Measurements from ENCODE around the gene CYSRT1. TPM values are rescaled to one million over a fixed set of nuclear protein-coding genes. Genes with fewer than 3 reads are reported as not detected.

CYSRT1 gene
- total and polyA plus RNA-seq, 8 donors: 0.22 to 1.3 (median 0.60) TPM; not detected in 4

DNA sequence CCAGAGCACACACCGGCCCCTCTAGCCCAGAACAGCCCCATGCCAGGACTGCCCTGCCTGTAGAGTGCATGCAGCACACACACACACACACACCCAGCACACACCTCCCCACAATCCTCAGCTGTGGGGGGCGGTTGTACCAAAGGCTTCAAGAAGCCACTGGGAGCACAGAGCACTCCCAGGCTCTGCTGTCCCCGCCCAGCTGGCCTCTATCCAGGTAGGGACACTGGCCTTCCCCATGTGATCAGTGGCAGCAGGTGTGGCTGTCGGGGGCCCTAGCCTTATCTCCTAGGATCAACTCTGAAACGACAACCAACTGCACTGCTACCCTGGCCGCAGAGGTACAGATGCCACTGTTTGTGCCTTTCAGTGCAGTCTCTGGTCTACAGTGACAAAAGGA is 38.6 kb upstream of the CYSRT1 start:
- H3K27ac ChIP-seq: no peak overlapping the region
- DNase-seq (peak in 1 of 6 donors; percentile 61), ATAC-seq (no peak), FAIRE-seq (no peak)
- no peaks in the 10 kb centered on the region for H3K9me3 ChIP-seq
- H3K4me1 ChIP-seq: peaks cover 25 to 37% (median 34%) of the 10 kb centered on the region in 3 donors
- TF ChIP-seq, protein P1, sequence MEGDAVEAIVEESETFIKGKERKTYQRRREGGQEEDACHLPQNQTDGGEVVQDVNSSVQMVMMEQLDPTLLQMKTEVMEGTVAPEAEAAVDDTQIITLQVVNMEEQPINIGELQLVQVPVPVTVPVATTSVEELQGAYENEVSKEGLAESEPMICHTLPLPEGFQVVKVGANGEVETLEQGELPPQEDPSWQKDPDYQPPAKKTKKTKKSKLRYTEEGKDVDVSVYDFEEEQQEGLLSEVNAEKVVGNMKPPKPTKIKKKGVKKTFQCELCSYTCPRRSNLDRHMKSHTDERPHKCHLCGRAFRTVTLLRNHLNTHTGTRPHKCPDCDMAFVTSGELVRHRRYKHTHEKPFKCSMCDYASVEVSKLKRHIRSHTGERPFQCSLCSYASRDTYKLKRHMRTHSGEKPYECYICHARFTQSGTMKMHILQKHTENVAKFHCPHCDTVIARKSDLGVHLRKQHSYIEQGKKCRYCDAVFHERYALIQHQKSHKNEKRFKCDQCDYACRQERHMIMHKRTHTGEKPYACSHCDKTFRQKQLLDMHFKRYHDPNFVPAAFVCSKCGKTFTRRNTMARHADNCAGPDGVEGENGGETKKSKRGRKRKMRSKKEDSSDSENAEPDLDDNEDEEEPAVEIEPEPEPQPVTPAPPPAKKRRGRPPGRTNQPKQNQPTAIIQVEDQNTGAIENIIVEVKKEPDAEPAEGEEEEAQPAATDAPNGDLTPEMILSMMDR (IDR thresholded peaks at IDR 0.05): no peak
- peaks cover 0 to 33% (median 27%) of the 10 kb centered on the region in 3 donors for H3K36me3 ChIP-seq
- intact Hi-C loops (cut with DNase I): loop anchor here in 1 of 3 donors (5.0 kb wide), 1 partner anchor 69 kb away; no protein-coding TSS in a partner anchor
- 37 to 58% methylated on average over 6 of the region's 6 CpGs for WGBS, 2 donors
- no peaks in the 10 kb centered on the region for H3K27me3 ChIP-seq
- peak overlapping the region in 1 of 4 donors; percentile 5 for H3K4me3 ChIP-seq

GRCh38 chr9:137187386-137187785 is 37.6 kb upstream of the CYSRT1 start:
- H3K27ac ChIP-seq: no peak overlapping the region
- FAIRE-seq (no peak), ATAC-seq (no peak), DNase-seq (no peak)
- peaks cover 25 to 45% (median 34%) of the 10 kb centered on the region in 3 donors for H3K4me1 ChIP-seq
- TF ChIP-seq, protein P1 (IDR thresholded peaks at IDR 0.05): no peak
- H3K27me3 ChIP-seq: no peaks in the 10 kb centered on the region
- 62 to 68% methylated on average over 15 of the region's 15 CpGs for WGBS, 2 donors
- H3K9me3 ChIP-seq: no peaks in the 10 kb centered on the region
- peak overlapping the region; percentile 86 to 97 (median 89) for H3K4me3 ChIP-seq
- H3K36me3 ChIP-seq: peaks cover 0 to 29% (median 18%) of the 10 kb centered on the region in 3 donors
- intact Hi-C loops (cut with DNase I): loop anchor here in 1 of 3 donors (5.0 kb wide), 1 partner anchor 70 kb away; no protein-coding TSS in a partner anchor

GRCh38 chr9:137188086-137188489 is 36.9 kb upstream of the CYSRT1 start:
- Histone ChIP-seq H3K4me1 (peaks cover 25 to 46% (median 34%) of the 10 kb centered on the region in 3 donors), H3K36me3 (peaks cover 0 to 22% (median 11%) of the 10 kb centered on the region in 3 donors), H3K9me3 (no peaks in the 10 kb centered on the region), H3K27ac (peak overlapping the region; percentile 86 to 97 (median 92)), H3K4me3 (peak overlapping the region; percentile 86 to 97 (median 89)), H3K27me3 (no peaks in the 10 kb centered on the region)
- DNase-seq: no peak
- TF ChIP-seq, protein P1 (IDR thresholded peaks at IDR 0.05): no peak
- WGBS, 2 donors: 0% methylated on average over 25 to 31 of the region's 31 CpGs
- ATAC-seq: no peak
- no peak for FAIRE-seq
- intact Hi-C loops (cut with DNase I): loop anchor here in 1 of 3 donors (5.0 kb wide), 1 partner anchor 71 kb away; no protein-coding TSS in a partner anchor

DNA sequence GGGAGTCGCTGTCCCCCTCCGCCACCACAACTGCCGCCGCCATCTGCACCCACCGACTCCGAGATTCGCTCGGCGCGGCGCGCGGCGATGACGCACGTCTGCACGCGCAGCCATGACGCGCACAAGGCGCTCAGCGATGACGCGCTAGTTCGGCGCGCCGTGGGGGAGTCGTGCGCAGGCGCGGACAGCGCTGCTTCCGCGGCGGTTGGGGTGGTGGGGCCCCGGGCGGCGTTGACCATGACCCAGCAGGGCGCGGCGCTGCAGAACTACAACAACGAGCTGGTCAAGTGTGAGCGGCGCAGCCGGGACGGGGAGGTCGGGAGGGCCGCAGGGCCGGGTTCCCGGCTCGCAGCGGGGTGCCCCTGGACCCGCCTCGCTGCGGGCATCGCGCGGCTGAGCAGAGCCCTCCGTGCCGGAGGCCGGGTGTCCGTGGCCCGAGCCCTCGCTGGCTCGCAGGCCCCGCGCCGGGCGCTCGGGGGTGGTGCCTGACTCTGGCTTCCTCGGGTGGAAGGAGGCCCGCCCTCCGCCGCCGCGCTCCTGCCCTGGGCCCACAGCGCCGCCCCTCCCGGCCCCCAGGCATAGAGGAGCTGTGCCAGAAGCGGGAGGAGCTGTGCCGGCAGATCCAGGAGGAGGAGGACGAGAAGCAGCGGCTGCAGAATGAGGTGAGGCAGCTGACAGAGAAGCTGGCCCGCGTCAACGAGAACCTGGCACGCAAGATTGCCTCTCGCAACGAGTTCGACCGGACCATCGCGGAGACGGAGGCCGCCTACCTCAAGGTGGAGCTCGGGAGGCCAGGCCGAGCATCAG is 36.3 kb upstream of the CYSRT1 start, which contains the start of the genes ANAPC2 and SSNA1:
TSS of gene ANAPC2 (minus strand) at position 71 of the 807 bp plus-strand sequence. CDS start at position 43, 28 bp downstream.
TSS of gene SSNA1 (plus strand) at position 187 of the 807 bp plus-strand sequence. CDS start at position 238, 51 bp downstream.
- Histone ChIP-seq H3K36me3 (peaks cover 0 to 16% (median 5%) of the 10 kb centered on the region in 3 donors), H3K4me3 (peak within 1 kb of the TSS; percentile 86 to 97 (median 89)), H3K4me1 (peaks cover 30 to 50% (median 35%) of the 10 kb centered on the region in 3 donors), H3K27me3 (no peaks in the 10 kb centered on the region), H3K9me3 (no peaks in the 10 kb centered on the region), H3K27ac (peak within 1 kb of the TSS; percentile 86 to 97 (median 92))
- ATAC-seq (peak; percentile 82 to 87 (median 86)), FAIRE-seq (no peak), DNase-seq (peak; percentile 90 to 99 (median 96))
- WGBS, 2 donors: 0% methylated on average over 80 to 98 of the region's 98 CpGs
- intact Hi-C loops (cut with DNase I): loop anchor here in 1 of 3 donors (5.0 kb wide), 1 partner anchor 71 kb away; no protein-coding TSS in a partner anchor
- TF ChIP-seq, protein P1 (IDR thresholded peaks at IDR 0.05): peak in 1 of 4 donors; percentile 14

Data from pancreas (tissue), 10 donors.